ENCODE measurements around the gene GPR132.

DNA sequence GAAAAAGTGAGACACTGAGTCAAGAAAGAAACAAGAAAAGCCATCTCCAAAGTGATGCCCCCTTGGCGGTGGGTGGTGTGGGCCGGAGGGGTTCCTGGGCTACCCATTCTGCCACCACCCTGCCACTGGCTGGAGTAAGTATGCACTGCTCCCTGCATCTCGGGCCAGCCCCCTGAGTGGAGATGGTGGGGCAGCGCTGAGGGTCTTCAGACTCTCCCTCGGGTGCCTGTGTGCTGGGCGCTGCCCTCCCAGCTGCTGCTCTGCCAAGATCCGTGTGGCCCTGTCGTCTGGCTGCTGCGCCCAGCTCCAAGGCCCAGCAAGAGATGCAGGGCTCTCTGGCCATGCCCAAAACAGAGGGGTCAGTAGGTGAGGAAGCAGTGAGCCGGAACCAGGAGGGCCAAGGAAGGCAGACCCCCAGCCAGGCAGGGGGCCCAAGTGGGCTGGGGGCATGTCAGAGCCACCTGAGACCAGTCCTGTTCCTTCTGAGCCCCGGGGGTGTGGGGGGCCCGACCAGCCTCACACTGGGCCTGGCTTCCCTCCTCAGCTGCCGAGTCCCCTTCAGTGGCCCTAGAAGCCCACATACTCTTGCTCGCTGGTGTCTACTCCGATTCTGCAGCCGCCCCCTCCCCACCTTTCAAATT lies 5.2 kb downstream of the GPR132 start:
- TF ChIP-seq, protein P1, sequence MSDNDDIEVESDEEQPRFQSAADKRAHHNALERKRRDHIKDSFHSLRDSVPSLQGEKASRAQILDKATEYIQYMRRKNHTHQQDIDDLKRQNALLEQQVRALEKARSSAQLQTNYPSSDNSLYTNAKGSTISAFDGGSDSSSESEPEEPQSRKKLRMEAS (IDR thresholded peaks at IDR 0.05), result no peak
- TF ChIP-seq CEBPB (IDR thresholded peaks at IDR 0.05; ENCODE audit: low read depth, low read length) (no peak), TEAD4 (IDR thresholded peaks at IDR 0.05; ENCODE audit: low read depth, low read length) (no peak), CBX5 (IDR thresholded peaks at IDR 0.05; ENCODE audit: low read depth, low read length) (no peak), GABPA (IDR thresholded peaks at IDR 0.05; ENCODE audit: borderline replicate concordance, insufficient read depth, low read length) (no peak)
- TF ChIP-seq, protein P2, sequence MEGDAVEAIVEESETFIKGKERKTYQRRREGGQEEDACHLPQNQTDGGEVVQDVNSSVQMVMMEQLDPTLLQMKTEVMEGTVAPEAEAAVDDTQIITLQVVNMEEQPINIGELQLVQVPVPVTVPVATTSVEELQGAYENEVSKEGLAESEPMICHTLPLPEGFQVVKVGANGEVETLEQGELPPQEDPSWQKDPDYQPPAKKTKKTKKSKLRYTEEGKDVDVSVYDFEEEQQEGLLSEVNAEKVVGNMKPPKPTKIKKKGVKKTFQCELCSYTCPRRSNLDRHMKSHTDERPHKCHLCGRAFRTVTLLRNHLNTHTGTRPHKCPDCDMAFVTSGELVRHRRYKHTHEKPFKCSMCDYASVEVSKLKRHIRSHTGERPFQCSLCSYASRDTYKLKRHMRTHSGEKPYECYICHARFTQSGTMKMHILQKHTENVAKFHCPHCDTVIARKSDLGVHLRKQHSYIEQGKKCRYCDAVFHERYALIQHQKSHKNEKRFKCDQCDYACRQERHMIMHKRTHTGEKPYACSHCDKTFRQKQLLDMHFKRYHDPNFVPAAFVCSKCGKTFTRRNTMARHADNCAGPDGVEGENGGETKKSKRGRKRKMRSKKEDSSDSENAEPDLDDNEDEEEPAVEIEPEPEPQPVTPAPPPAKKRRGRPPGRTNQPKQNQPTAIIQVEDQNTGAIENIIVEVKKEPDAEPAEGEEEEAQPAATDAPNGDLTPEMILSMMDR (IDR thresholded peaks at IDR 0.05; ENCODE audit: control extremely low read depth in 1 of 3, insufficient read depth in 1 of 3, low read depth in 1 of 3, low read length in 3 of 3), result no peak
- TF ChIP-seq, protein P3, sequence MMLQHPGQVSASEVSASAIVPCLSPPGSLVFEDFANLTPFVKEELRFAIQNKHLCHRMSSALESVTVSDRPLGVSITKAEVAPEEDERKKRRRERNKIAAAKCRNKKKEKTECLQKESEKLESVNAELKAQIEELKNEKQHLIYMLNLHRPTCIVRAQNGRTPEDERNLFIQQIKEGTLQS (IDR thresholded peaks at IDR 0.05; ENCODE audit: insufficient read depth, low read depth, low read length), result no peak

All from H1 (cell line).